Left renal pelvis (tissue), 4 donors: ENCODE data around the gene ACSBG1. TPM values are rescaled to one million over a fixed set of nuclear protein-coding genes. Genes with fewer than 3 reads are reported as not detected.

Experiments
- DNase-seq, 4 donors: peaks; one replicate each; pipeline ENCODE4 v3.0.0-alpha.2; 2013; ENCODE audit warnings: low read depth in 4 of 4, low spot score in 3 of 4
- polyA plus RNA-seq, 4 donors: library from polyadenylated mRNA; unstranded; fragments of 120-200 nt; gene quantifications; one replicate each; pipeline ENCODE4 v1.2.1, GENCODE V29; 2013; ENCODE audit not compliant: insufficient read length in 4 of 4

Gene ACSBG1
- polyA plus RNA-seq, 4 donors: 0.73 to 1.7 (median 1.2) TPM

DNA sequence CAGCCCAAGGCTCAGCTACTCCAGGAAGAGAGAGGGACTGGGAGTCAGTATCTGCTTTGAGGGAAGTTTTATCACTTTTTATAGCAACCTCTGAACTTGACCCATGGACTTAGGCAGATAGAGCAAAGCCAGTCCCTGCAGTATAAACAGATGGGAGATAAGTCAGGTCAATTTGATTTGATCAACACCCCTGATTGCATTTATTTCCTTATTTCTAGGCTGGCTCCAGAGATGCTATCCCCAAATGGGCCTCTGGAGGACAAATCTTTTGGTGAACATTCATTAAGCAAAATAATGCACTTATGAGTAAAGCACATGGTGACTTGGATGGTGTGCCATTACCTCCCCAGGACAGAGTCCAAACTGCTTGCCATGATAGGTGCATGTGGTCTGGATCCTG is 94.1 kb downstream of the ACSBG1 start:
- no peak for DNase-seq

DNA sequence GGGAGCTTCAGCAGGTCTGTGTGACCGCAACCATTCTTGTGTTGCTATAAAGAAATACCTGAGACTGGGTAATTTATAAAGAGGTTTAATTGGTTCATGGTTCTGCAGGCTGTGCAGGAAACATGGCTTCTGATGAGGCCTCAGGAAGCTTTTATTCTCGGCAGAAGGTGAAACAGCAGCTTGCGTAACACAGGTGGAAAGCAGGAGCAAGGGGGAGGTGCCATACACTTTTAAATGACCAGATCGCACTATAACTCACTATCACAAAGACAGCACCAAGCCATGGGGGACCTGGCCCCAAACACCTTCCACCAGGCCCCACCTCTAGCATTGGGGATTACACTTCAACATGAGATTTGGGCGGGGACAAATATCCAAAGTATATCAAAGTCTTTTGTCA is 94.8 kb downstream of the ACSBG1 start:
- no peak for DNase-seq

- no peak for DNase-seq
Observed at GRCh38 chr15:78133801-78134200, 100.6 kb downstream of the ACSBG1 start.

GRCh38 chr15:78131295-78132061 is 102.9 kb downstream of the ACSBG1 start, which contains the start of gene CIB2:
CIB2 (minus strand) TSS chr15:78131445; CDS start chr15:78131215, 230 bp downstream.
- peak in 3 of 4 donors; percentile 58 to 76 (median 67) for DNase-seq

DNA sequence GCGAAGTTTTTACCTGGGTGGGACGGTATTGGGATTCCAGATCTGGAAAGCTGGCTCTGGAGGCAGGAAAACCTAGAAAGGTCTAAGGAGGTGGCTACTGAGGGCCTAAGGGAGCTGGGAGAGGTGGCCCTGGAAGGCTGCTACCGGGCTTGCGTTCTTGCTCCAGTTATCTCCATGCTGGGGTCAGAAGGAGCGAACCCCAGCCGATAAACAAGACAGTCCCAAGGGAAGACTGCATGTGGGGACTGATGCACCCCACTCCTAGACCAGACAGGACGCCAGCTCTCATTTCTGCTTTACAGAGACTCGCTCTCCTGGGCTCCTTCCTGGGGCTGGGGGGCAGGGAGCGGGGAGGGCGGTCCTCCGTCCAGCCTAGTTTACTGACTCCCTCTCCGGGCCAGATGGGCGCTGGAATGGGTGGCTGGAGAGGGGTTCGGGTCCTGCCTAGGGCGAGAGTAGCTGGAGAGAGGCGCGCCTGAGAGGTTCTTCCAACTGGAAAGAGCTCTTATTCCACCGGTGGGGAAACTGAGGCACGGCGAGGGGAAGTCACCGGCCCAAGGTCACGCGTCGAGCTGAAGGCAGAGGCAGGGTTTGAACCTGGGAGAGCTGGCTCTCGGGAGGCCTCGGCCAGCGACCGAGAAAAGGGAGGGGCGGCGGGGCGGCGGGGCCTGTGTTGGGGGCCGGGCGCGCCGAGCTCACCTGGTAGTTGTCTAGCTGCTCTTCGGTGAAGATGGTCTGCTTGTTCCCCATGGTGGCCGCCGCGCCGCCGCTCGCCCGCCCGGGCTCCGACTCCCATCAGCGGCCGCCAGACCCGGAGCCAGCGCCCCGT is 103.7 kb downstream of the ACSBG1 start:
- no peak for DNase-seq

DNA sequence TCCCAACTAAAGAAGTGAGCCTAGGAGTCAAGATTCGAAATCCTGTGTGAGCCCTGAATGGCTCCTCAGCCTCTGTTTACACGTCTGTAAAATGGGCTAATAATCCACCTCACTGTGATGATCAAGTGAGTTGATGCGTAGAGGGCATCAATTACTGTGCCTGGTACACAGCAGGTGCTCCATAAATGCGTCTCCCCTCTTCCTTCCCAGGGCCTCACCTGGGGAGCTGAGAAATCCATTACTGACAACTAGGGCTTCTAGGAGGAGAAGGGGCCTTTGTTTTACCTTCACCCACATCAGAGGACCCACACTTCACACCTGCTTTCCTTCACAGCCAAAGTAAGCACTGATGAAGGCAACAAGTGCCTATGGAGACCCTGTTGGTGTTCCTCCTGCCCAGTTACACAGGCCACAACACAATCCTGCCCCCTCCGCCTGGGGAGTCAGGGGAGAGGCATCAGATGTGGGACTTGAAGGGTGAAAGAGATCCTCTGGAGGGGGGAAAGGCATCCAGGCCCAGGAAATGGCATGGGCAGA is 104.5 kb downstream of the ACSBG1 start:
- no peak for DNase-seq

DNA sequence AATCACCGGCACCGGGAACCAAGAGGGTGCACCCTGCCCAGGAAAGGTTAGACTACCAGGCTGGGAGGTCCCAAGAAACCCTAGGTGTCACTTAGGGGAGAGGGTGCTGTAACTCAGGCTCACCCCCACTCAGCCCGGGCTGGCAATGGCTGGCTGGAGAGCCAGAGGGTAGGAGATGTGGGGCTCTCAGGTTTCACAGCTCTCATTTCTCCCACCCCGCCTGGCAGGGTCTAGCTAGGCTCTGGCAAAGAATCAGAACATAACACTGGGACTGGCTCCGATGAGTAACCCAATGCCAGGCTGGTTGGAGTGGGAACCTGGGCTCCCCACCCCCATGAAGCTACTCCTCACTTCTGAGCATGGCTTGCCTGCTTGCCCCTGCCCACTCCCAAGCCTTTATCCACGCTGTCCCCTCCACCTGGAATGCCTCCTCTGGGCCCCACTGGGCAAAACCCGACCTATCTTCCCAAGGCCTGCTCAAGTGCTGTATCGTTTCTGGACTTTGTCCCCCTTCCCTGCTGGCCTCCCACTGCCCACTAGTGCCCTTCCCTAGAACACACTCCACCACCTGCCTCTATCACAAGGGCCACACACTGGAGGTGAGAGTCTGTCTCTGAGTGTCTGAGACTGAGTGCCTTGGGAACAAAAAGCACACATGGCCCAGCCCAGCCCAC is 105.2 kb downstream of the ACSBG1 start:
- DNase-seq: no peak

DNA sequence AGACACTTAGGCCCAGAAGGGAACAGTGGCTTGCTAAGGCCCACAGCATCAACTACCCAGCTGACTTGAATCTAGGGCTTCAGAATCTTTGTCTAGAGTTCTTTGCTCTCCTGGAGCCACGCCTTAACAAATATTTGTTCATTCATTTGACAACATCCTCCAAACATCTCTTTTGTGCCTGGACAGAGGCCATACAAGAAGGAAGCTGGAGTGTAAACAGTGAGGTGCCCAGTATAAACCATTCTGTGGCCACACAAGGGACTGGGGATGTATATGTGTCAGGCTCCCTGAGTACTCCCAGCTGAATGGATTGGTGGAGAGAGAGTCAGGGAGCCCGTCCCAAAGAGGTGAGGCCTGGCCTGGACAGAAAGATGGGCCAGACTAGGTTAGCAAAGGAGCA is 106.5 kb downstream of the ACSBG1 start:
- DNase-seq: no peak

GRCh38 chr15:78125267-78125666 is 109.1 kb downstream of the ACSBG1 start:
- no peak for DNase-seq

- no peak for DNase-seq
Observed at GRCh38 chr15:78120523-78120922, 113.8 kb downstream of the ACSBG1 start.

Other genes with a start within 250 kb of the ACSBG1 start
- gene TBC1D2B, start 156.9 kb downstream of the ACSBG1 start, polyA plus RNA-seq: 10 to 100 TPM; 30.1 to 45.4 (median 31.3) TPM
- gene SH2D7, start 142.0 kb downstream of the ACSBG1 start, polyA plus RNA-seq: under 1 TPM; 0.33 to 0.80 (median 0.57) TPM
- gene CIB2, start 103.1 kb downstream of the ACSBG1 start, polyA plus RNA-seq: 10 to 100 TPM; 15.6 to 30.5 (median 29.3) TPM
- 10 to 100 TPM; 38.0 to 58.9 (median 58.0) TPM for gene IDH3A, start 85.2 kb downstream of the ACSBG1 start, polyA plus RNA-seq
- gene DNAJA4, start 30.0 kb upstream of the ACSBG1 start, polyA plus RNA-seq: 10 to 100 TPM; 21.2 to 28.4 (median 25.4) TPM
- 100 to 1,000 TPM in 3 of 4 donors, 10 to 100 TPM in 1; 90.0 to 113 (median 106) TPM for gene SKIC8, start 65.0 kb upstream of the ACSBG1 start, polyA plus RNA-seq
- 10 to 100 TPM; 52.3 to 65.6 (median 58.7) TPM for gene CRABP1, start 105.8 kb upstream of the ACSBG1 start, polyA plus RNA-seq
- 10 to 100 TPM; 63.6 to 66.8 (median 65.6) TPM for gene IREB2, start 203.7 kb upstream of the ACSBG1 start, polyA plus RNA-seq